Measurements from ENCODE around the gene CFAP298. TPM values are rescaled to one million over a fixed set of nuclear protein-coding genes. Genes with fewer than 3 reads are reported as not detected.
"Not testable (repeated sequence)": the region's sequence is repeated elsewhere in the genome, so short reads cannot be mapped to it uniquely, and the experiment has no call there.

CFAP298 gene, protein sequence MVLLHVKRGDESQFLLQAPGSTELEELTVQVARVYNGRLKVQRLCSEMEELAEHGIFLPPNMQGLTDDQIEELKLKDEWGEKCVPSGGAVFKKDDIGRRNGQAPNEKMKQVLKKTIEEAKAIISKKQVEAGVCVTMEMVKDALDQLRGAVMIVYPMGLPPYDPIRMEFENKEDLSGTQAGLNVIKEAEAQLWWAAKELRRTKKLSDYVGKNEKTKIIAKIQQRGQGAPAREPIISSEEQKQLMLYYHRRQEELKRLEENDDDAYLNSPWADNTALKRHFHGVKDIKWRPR
- 10 to 100 TPM; 16.1 to 22.2 TPM for total RNA-seq

DNA sequence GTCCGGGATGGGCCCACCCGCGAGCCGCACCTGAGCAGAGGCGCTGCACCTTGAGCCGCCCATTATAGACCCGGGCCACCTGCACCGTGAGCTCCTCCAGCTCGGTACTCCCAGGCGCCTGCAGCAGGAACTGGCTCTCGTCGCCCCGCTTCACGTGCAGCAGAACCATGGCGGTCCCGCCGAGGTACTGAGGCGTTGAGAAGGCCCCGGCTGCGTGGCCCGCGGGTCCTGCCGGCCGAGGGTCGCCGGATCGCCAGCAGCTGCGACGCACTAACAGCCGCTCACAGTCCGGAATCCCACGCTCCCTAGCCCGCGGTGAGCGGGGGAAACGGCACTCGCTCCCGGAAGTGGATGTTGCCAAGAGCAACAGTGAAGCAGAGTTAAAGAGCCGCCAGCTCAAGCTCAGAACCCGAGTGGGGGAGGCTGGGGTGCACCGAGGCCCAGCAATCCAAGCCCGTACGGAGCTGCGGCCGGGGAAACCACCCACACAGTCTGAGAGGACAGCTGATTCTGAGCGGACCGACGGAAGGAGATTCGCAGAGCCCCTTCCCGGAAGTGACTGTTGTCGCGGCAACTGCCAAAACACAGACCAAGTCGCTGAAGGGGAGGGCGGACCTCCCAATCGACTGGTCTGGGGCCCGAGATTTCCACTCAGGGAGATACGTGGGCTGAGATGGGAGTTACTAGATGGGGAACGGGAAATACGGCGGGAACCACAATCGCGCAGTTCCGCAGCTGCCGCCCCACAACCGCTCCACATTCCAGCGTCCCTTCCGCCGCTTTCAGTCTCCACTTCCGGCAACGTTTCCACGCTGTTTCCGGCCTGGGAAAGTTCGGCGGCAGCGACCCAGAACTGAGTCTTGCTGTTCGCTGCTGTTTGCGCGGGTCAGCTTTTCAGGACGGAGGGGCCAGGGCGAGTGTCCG is at the start of gene CFAP298:
Gene CFAP298, minus strand, starts transcription at position 303 of the 924 bp plus-strand sequence. Its CDS starts 134 bp downstream, at position 169.
- peaks cover 11% of the 10 kb centered on the region for H3K36me3 ChIP-seq
- TF ChIP-seq CTCF (IDR thresholded peaks at IDR 0.05): no peak
- peak within 1 kb of the TSS; percentile 89 to 95 for H3K27ac ChIP-seq
- DNase-seq (ENCODE audit: low spot score): peak; percentile 85
- H3K4me1 ChIP-seq: peaks cover 0 to 22% of the 10 kb centered on the region in 2 donors
- no peaks in the 10 kb centered on the region for H3K27me3 ChIP-seq
- H3K4me3 ChIP-seq: peak within 1 kb of the TSS; percentile 90 to 95
- H3K9me3 ChIP-seq: no peaks in the 10 kb centered on the region

GRCh38 chr21:32661026-32661782 is 49.0 kb upstream of the CFAP298 start:
- not testable (repeated sequence) for H3K27me3 ChIP-seq; H3K4me3 ChIP-seq; H3K27ac ChIP-seq; H3K4me1 ChIP-seq; DNase-seq (ENCODE audit: low spot score)
- Histone ChIP-seq H3K36me3 (peaks cover 47% of the 10 kb centered on the region), H3K9me3 (peaks cover 0 to 15% of the 10 kb centered on the region in 2 donors)

DNA sequence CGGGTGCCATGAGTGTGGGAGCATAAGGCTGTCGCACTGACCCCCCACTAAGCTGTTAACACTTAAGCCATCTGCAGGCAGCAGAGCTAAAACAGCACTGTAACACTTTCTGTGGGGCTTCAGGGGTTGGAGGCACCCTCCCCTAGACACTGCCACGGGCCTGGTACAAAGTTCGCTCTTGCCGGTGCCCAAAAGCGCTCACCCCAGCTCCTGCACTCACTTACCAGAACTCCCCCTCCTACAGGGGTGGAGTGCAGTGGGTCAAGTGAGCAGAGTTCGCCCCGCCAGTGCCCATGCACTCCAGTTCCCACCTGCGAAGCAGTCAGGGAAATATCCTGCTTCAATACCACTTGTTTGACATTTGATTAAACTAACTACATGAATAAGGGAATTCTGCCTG is 46.3 kb upstream of the CFAP298 start:
- H3K4me3 ChIP-seq: no peak overlapping the region
- no peaks in the 10 kb centered on the region for H3K9me3 ChIP-seq
- DNase-seq (ENCODE audit: low spot score): no peak
- no peaks in the 10 kb centered on the region for H3K27me3 ChIP-seq
- TF ChIP-seq CTCF (IDR thresholded peaks at IDR 0.05): no peak
- peaks cover 20% of the 10 kb centered on the region for H3K36me3 ChIP-seq
- H3K4me1 ChIP-seq: no peaks in the 10 kb centered on the region
- H3K27ac ChIP-seq: no peak overlapping the region

GRCh38 chr21:32653326-32653901 is 41.2 kb upstream of the CFAP298 start:
- H3K36me3 ChIP-seq: peaks cover 16% of the 10 kb centered on the region
- H3K9me3 ChIP-seq: no peaks in the 10 kb centered on the region
- DNase-seq (ENCODE audit: low spot score): no peak
- H3K27me3 ChIP-seq: no peaks in the 10 kb centered on the region
- H3K27ac ChIP-seq: no peak overlapping the region
- H3K4me1 ChIP-seq: no peaks in the 10 kb centered on the region
- no peak overlapping the region for H3K4me3 ChIP-seq
- TF ChIP-seq CTCF (IDR thresholded peaks at IDR 0.05): peak; percentile 19 to 59

- Histone ChIP-seq H3K36me3 (peaks cover 37% of the 10 kb centered on the region), H3K27ac (no peak overlapping the region), H3K9me3 (no peaks in the 10 kb centered on the region), H3K4me1 (no peaks in the 10 kb centered on the region), H3K4me3 (no peak overlapping the region), H3K27me3 (no peaks in the 10 kb centered on the region)
- TF ChIP-seq CTCF (IDR thresholded peaks at IDR 0.05): no peak
- DNase-seq (ENCODE audit: low spot score): no peak
These were observed 36.0 kb upstream of the CFAP298 start for GRCh38 chr21:32648165-32648564.

Measured in right atrium auricular region (tissue), 2 donors.